ENCODE data around the gene COPG1.
"Not testable (repeated sequence)": the region's sequence is repeated elsewhere in the genome, so short reads cannot be mapped to it uniquely, and the experiment has no call there.

- not testable (repeated sequence) for TF ChIP-seq CTCF (IDR thresholded peaks at IDR 0.05); POLR2A (IDR thresholded peaks at IDR 0.05; ENCODE audit: low read depth); POLR2AphosphoS5 (IDR thresholded peaks at IDR 0.05); EP300 (IDR thresholded peaks at IDR 0.05)
These were observed 25.0 kb upstream of the COPG1 start for GRCh38 chr3:129224387-129224786.
